ENCODE measurements around the gene ATP10A.

- TF ChIP-seq POLR2A (IDR thresholded peaks at IDR 0.05; ENCODE audit: low read depth, low read length) (no peak), POLR2AphosphoS5 (IDR thresholded peaks at IDR 0.05; ENCODE audit: low read depth, low read length) (no peak), SPI1 (IDR thresholded peaks at IDR 0.05; ENCODE audit: low read depth, low read length) (no peak)
Observed at GRCh38 chr15:25706176-25706955, 156.8 kb downstream of the ATP10A start.
